Type B pancreatic cell (in vitro differentiated cells): ENCODE results near the gene SPATA31A3. TPM values are rescaled to one million over a fixed set of nuclear protein-coding genes. Genes with fewer than 3 reads are reported as not detected.
"Not testable (repeated sequence)": the region's sequence is repeated elsewhere in the genome, so short reads cannot be mapped to it uniquely, and the experiment has no call there.

Experiments
- DNase-seq: peaks from one replicate; pipeline ENCODE4 v3.0.0; 2021; ENCODE audit warnings: mixed read lengths; ENCODE audit not compliant: unreplicated experiment; ENCODE audit errors: extremely low spot score
- H3K27ac Mint-ChIP-seq: 2 replicates; pipeline ENCODE4 v1.8.0; 2021; ENCODE audit warnings: mild to moderate bottlenecking, mixed read lengths
- H3K27me3 Mint-ChIP-seq: 2 replicates; pipeline ENCODE4 v1.8.0; 2021; ENCODE audit warnings: mixed read lengths
- H3K36me3 Mint-ChIP-seq: 2 replicates; pipeline ENCODE4 v1.8.0; 2021; ENCODE audit warnings: mixed read lengths
- H3K4me1 Mint-ChIP-seq: one replicate; pipeline ENCODE4 v1.8.0; 2021; ENCODE audit warnings: mixed read lengths; ENCODE audit not compliant: unreplicated experiment
- H3K4me3 Mint-ChIP-seq: 2 replicates; pipeline ENCODE4 v1.8.0; 2021; ENCODE audit warnings: mild to moderate bottlenecking, mixed read lengths
- H3K9me3 Mint-ChIP-seq: 2 replicates; pipeline ENCODE4 v1.8.0; 2021; ENCODE audit warnings: mixed read lengths
- long read RNA-seq: library from polyadenylated mRNA; unstranded; transcript quantifications from one replicate; pipeline ENCODE4 v2.0.0, GENCODE V29; 2020
- total RNA-seq: library from RNA; stranded (reverse); gene quantifications from 2 replicates; pipeline ENCODE4 v1.2.1, GENCODE V29; 2021; ENCODE audit warnings: low replicate concordance

The SPATA31A3 gene
- total RNA-seq = not detected in 2 replicates
- long read RNA-seq = 0 reads

DNA sequence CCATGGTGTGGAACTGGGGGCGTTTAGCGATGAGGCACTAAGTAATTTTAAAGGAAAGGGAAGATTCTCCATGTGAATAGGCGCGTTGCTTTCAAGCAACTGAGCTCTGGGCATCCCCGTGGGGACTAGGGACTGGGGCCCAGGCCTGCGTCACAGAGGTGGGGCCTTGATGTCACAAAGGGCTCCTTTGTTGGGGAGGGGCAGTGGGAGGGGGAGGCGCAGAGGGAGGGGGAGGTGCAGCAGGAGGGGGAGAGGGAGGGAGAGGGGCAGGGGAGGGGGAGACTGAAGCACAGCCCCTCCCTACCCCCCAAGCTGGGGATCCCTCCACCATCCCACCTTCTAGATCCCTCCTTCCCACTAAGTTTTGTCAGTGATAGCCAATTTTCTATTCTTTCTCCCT is at the start of gene SPATA31A3:
Gene SPATA31A3, minus strand, starts transcription at position 101 of the 400 bp plus-strand sequence. Its CDS starts 29 bp downstream, at position 72.
- H3K27ac Mint-ChIP-seq = not testable (repeated sequence)

DNA sequence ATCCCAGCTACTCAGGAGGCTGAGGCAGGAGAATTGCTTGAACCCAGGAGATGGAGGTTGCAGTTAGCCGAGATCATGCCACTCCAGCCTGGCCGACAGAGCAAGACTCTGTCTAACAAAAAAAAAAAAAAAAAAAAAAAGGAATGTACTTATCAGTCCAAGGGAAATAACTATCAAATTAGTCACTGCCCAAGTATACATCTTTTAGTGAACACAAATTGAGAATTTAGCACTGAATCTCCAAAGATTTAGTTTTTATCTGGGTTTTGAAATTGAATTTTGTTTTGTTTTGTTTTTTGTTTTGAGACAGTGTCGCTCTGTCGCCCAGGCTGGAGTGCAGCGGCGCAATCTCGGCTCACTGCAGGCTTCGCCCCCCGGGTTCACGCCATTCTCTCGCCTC is 39.8 kb downstream of the SPATA31A3 start:
- not testable (repeated sequence) for H3K4me1 Mint-ChIP-seq, H3K27ac Mint-ChIP-seq, DNase-seq, H3K4me3 Mint-ChIP-seq, H3K27me3 Mint-ChIP-seq, H3K36me3 Mint-ChIP-seq, H3K9me3 Mint-ChIP-seq

More for the DNA sequence above, at the start of gene SPATA31A3:
- not testable (repeated sequence) for H3K4me3 Mint-ChIP-seq, H3K36me3 Mint-ChIP-seq, H3K27me3 Mint-ChIP-seq, H3K9me3 Mint-ChIP-seq, H3K4me1 Mint-ChIP-seq, DNase-seq

DNA sequence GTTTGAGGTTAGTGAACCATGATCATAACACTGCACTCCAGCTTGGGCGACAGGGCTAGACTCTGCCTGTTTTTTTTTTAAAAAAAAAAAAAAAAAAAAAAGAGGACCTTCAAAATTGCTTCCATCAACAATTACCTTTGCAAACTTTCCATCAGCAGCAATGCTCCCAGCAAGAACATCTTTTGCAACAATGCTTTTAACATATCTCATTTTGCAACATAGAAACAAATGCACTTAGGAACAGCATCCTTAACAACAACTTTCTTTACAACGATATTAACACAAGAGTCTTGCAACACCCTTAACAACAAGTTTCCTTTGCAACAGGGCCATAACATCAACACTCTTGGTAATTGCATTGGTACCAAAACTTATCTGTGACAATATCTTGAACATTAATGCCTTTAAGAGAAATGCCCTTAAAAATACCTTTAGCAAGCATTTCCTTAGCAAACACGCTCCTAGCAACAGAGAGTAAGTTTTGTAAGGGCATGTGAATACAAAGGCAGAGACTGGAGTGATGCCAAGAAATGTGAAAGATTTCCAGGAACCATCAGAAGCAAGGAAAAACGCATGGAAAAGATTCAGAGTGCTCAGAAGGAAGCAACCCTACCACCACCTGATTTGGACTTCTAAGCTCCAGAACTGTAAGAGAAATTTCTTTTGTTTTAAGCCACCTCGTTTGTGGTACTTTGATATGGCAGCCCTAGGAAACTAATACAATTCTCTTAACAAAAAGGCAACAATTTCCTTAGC is 49.8 kb downstream of the SPATA31A3 start:
- H3K36me3 Mint-ChIP-seq, H3K4me1 Mint-ChIP-seq: not testable (repeated sequence)

DNA sequence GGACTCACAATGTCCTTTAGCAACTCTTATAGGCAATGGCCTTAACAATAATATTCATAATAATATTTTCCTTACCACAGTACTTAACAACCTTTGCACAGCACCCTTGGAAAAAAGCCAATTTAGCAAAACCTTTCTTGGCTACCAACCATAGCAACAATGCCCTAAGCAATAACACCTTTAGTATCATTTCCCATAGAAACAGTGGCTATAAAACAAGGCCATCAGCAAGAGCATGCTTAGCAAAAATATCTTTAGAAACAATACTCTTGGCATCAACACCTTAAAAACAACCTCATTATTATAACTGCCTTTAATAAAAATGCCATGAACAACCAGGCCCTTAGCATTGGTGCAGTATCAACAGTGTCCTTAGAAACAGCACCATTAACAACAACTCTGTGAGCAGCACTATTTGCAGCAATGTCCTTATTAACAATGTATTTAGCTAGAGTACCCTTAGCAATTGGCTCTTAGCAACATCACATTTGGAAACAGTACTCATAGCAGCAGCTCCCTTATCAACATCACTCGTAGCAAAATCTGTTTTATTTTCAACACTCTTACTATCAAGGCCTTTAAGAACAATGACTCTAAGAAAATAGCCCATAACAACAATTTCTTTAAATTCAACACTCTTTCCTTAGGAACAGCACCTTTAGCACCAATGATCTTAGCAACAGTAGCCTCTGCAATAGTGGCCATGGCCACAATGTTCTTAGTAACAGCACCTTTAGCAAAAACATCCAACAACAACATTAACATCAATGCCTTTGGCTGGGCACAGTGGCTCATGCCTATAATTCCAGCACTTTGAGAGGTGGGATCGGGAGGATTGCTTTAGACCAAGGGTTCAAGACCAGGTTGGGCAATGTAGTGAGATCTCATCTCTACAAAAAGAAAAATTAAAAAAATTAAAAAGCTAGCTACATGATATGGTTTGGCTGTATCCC is 52.2 kb downstream of the SPATA31A3 start:
- not testable (repeated sequence) for H3K9me3 Mint-ChIP-seq, DNase-seq, H3K27ac Mint-ChIP-seq, H3K36me3 Mint-ChIP-seq, H3K4me3 Mint-ChIP-seq, H3K4me1 Mint-ChIP-seq, H3K27me3 Mint-ChIP-seq

More for the DNA sequence above, 49.8 kb downstream of the SPATA31A3 start:
- DNase-seq, H3K9me3 Mint-ChIP-seq, H3K27ac Mint-ChIP-seq, H3K4me3 Mint-ChIP-seq, H3K27me3 Mint-ChIP-seq: not testable (repeated sequence)

DNA sequence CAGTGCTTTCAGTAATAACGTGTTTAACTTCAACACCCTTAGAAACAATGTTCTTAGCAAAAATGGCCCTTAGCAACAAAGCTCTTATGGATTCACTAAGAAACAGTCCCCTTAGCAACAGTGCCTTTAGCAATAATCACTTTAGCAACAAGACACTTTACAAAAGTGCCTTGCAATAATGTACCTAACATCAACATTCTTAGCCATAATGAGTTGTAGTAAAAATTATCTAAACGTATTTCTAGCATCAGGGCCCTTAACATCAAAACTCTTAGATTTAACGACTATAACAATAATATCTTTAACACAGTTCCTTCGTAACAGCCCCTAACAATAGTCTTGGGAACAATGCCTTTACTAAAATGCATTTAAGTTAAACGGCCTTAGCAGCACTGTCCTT is 54.0 kb downstream of the SPATA31A3 start:
- H3K27me3 Mint-ChIP-seq, H3K9me3 Mint-ChIP-seq, DNase-seq, H3K4me3 Mint-ChIP-seq, H3K4me1 Mint-ChIP-seq, H3K27ac Mint-ChIP-seq, H3K36me3 Mint-ChIP-seq: not testable (repeated sequence)

DNA sequence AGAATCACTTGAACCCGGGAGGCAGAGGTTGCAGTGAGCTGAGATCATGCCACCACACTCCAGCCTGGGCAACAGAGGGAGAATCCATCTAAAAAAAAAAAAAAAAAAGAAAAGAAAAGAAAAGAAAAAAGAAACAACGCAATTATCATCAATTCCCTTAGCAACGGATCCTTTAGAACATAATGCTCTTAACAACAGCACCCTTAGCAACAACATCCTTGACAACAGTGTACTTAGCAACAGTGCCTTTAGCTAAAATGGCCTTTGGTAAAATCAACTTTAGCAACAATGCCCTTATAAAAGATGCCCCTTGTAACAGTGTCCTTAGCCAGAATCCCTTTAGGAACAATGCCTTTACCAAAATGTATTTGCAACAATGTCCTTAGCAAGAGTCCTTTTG is 54.7 kb downstream of the SPATA31A3 start:
- not testable (repeated sequence) for H3K27ac Mint-ChIP-seq, H3K27me3 Mint-ChIP-seq, H3K4me3 Mint-ChIP-seq, H3K4me1 Mint-ChIP-seq, H3K9me3 Mint-ChIP-seq, H3K36me3 Mint-ChIP-seq, DNase-seq

Other genes starting within 250 kb of the SPATA31A3 start
- gene ZNF658, start 91.8 kb downstream of the SPATA31A3 start, total RNA-seq = 6.3 and 9.7 TPM in 2 replicates